ENCODE data around the gene NFIB. TPM values are rescaled to one million over a fixed set of nuclear protein-coding genes. Genes with fewer than 3 reads are reported as not detected.
A peak's percentile ranks its signal among the peaks of the same experiment; 100 is the strongest.

Gene NFIB
- total and polyA plus RNA-seq, 2 donors (not counting 3 experiments of a cell fraction or from before 2014, with no cell fraction given): 26.4 to 174 TPM

DNA sequence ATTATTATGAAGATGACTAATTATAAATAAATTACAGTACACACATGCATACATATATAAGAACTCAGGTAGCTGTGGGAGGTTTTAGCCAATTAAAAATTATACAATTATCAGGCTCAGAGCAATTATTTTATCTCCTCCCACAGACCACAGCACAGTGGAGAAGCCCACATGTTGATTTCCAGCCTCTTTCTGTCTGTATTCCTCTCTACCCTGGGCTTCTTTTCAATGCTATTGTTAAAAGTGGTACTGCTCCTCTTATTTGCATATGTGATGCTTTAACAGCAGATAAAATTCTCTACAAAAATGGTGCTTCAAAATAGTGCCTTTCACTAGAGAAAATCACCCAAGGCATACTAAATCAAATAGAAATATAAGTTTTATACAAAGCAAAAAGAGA, 218.7 kb downstream of the NFIB start:
- Histone ChIP-seq H3K79me2 (ENCODE audit: control insufficient read depth, insufficient read depth, low read length) (peaks cover 5% of the 10 kb centered on the region), H3K9ac (replicated peaks; ENCODE audit: extremely low read depth, insufficient read depth, low read length) (peak overlapping the region; percentile 89), H3K27ac (ENCODE audit: insufficient read depth, low read depth, low read length) (peak overlapping the region; percentile 96), H3K4me3 (replicated peaks in 1 of 3; ENCODE audit: insufficient read depth in 1 of 3, low read depth in 1 of 3, low read length in 3 of 3) (no peak overlapping the region), H3K4me1 (ENCODE audit: control insufficient read depth, extremely low read depth, insufficient read depth, low read length) (peaks cover 55% of the 10 kb centered on the region), H3K36me3 (ENCODE audit: control insufficient read depth in 2 of 2, extremely low read depth in 1 of 2, insufficient read depth in 2 of 2, low read length in 2 of 2) (peaks cover 6% of the 10 kb centered on the region in 2 experiments), H3K4me2 (ENCODE audit: insufficient read depth, low read length) (peak overlapping the region; percentile 78), H2AFZ (ENCODE audit: low read depth, low read length) (no peak overlapping the region), H3K27me3 (ENCODE audit: control insufficient read depth in 2 of 2, insufficient read depth in 2 of 2, low read length in 2 of 2) (no peaks in the 10 kb centered on the region), H3K9me1 (replicated peaks; ENCODE audit: control insufficient read depth, extremely low read depth, insufficient read depth, low read length) (no peaks in the 10 kb centered on the region), H3K9me3 (replicated peaks; ENCODE audit: control insufficient read depth, insufficient read depth, low read length) (no peaks in the 10 kb centered on the region), H4K20me1 (replicated peaks; ENCODE audit: control insufficient read depth, extremely low read depth, insufficient read depth, low read length) (no peaks in the 10 kb centered on the region)
- ChIA-PET CTCF (interaction anchor here (1.9 kb wide), 1 partner anchor 305 kb away, joined by 7 read pairs; no protein-coding TSS in a partner anchor), POLR2A (no interaction called here)
- FAIRE-seq (no peak), DNase-seq (ENCODE audit: low read depth, low spot score) (no peak)
- no TSS peak for BruUV-seq (replicated peaks)
- intact Hi-C loops (cut with micrococcal nuclease): loop anchor here (5.0 kb wide), 5 partner anchors 148 to 648 kb away; no protein-coding TSS in a partner anchor
- dilution Hi-C loops (cut with MboI; ENCODE audit: extremely low pct_ligation_motif_present, low sequenced_read_pairs): no loop called here
- TF ChIP-seq, protein P1, sequence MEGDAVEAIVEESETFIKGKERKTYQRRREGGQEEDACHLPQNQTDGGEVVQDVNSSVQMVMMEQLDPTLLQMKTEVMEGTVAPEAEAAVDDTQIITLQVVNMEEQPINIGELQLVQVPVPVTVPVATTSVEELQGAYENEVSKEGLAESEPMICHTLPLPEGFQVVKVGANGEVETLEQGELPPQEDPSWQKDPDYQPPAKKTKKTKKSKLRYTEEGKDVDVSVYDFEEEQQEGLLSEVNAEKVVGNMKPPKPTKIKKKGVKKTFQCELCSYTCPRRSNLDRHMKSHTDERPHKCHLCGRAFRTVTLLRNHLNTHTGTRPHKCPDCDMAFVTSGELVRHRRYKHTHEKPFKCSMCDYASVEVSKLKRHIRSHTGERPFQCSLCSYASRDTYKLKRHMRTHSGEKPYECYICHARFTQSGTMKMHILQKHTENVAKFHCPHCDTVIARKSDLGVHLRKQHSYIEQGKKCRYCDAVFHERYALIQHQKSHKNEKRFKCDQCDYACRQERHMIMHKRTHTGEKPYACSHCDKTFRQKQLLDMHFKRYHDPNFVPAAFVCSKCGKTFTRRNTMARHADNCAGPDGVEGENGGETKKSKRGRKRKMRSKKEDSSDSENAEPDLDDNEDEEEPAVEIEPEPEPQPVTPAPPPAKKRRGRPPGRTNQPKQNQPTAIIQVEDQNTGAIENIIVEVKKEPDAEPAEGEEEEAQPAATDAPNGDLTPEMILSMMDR (IDR thresholded peaks at IDR 0.05; ENCODE audit: extremely low read depth in 1 of 2, insufficient read depth in 1 of 2, low read depth in 1 of 2, low read length in 2 of 2): no peak
- TF ChIP-seq GATA2 (IDR thresholded peaks at IDR 0.05; ENCODE audit: insufficient read depth, insufficient read length, low read depth, low read length) (no peak), POLR2A (IDR thresholded peaks at IDR 0.05; ENCODE audit: low read depth, low read length) (no peak), MYC (IDR thresholded peaks at IDR 0.05; ENCODE audit: low read depth, low read length) (no peak), FOS (IDR thresholded peaks at IDR 0.05; ENCODE audit: borderline replicate concordance, insufficient read depth, low read length) (no peak), EZH2 (IDR thresholded peaks at IDR 0.05; ENCODE audit: borderline replicate concordance, low read depth, low read length, severe bottlenecking) (no peak), JUN (IDR thresholded peaks at IDR 0.05; ENCODE audit: borderline replicate concordance, insufficient read depth, insufficient read length, low read depth) (no peak), POLR2AphosphoS5 (IDR thresholded peaks at IDR 0.05; ENCODE audit: insufficient read depth, low read depth, low read length) (no peak)
- TF ChIP-seq, protein P2, sequence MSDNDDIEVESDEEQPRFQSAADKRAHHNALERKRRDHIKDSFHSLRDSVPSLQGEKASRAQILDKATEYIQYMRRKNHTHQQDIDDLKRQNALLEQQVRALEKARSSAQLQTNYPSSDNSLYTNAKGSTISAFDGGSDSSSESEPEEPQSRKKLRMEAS (IDR thresholded peaks at IDR 0.05; ENCODE audit: insufficient read depth, insufficient read length): no peak

All from endothelial cell of umbilical vein (primary cell).